HEK293T (cell line): Measurements from ENCODE around the gene ARHGEF39.

ENCODE experiments used
- ELF4 ChIP-seq: fragments of 450-650 bp; IDR thresholded peaks from 2 replicates; pipeline ENCODE4 v1.6.1; 2017; ENCODE audit warnings: antibody characterized with exemption
- FOXA1 ChIP-seq: fragments of 450-650 bp; IDR thresholded peaks from 2 replicates; pipeline ENCODE4 v1.6.1; 2016; ENCODE audit warnings: mild to moderate bottlenecking
- FOXK2 ChIP-seq: fragments of 450-650 bp; IDR thresholded peaks from 2 replicates; pipeline ENCODE4 v1.6.1; 2016; ENCODE audit warnings: mild to moderate bottlenecking
- FOXM1 ChIP-seq: fragments of 450-650 bp; IDR thresholded peaks from 2 replicates; pipeline ENCODE4 v1.6.1; 2017; ENCODE audit warnings: mild to moderate bottlenecking, borderline replicate concordance
- SP1 ChIP-seq: fragments of 450-650 bp; IDR thresholded peaks from 2 replicates; pipeline ENCODE4 v1.6.1; 2017
- SUZ12 ChIP-seq: fragments of 450-650 bp; IDR thresholded peaks from 2 replicates; pipeline ENCODE4 v1.6.1; 2016; ENCODE audit warnings: mild to moderate bottlenecking
- TARDBP ChIP-seq: fragments of 450-650 bp; IDR thresholded peaks from 2 replicates; pipeline ENCODE4 v1.6.1; 2016
- ZNF384 ChIP-seq: fragments of 450-650 bp; IDR thresholded peaks from 2 replicates; pipeline ENCODE4 v1.6.1; 2016

DNA sequence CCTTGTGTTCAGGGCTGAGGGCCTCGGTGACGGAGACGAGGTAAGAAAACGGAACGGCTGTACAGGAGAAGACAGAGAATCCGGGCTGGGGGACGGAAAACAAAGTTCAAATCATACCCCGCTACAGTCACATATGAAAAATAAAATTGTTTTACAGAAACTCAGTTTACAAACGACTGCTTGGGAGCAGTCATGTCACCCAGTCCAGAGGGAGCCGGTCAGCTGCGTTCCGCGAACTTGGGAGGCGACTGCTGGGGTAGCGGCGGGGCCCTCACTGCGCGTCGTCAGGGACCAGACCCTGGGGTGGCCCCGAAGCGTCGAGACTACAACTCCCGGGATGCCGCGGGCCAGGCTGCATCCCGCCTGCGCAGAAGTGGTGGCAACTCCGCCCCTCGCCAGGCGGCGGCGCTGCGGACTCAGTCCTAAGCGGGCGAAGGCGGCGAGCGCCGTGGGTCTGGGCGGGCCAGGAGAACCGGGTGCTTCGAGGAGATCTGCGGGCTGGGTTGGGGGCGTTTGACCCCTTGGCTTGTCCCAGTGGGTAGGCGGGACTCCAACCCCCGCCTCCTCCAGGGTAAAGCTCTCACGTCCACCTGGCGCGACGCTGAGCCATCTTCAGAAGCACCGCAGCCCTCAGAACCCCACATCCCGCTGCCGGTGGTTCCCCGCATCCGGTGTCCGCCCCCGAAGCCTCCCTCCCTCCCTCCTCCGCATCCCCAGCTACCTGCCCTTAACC is 18.3 kb downstream of the ARHGEF39 start:
- TF ChIP-seq SP1: no peak
- TF ChIP-seq FOXA1: no peak
- no peak for TF ChIP-seq SUZ12
- no peak for TF ChIP-seq TARDBP
- TF ChIP-seq FOXK2: no peak
- no peak for TF ChIP-seq ZNF384
- TF ChIP-seq ELF4: no peak; the same call in 1 of the 2 replicates
- no peak for TF ChIP-seq FOXM1
